ENCODE measurements around the gene OTULINL. TPM values are rescaled to one million over a fixed set of nuclear protein-coding genes. Genes with fewer than 3 reads are reported as not detected.

The OTULINL gene
- total and polyA plus RNA-seq, 4 donors, result 0.82 to 4.1 (median 1.6) TPM

- H3K9ac ChIP-seq (ENCODE audit: low read depth in 1 of 2, low read length in 2 of 2), result no peak overlapping the region
- peak; percentile 13 for TF ChIP-seq CTCF (IDR thresholded peaks at IDR 0.05; ENCODE audit: low read depth, low read length, missing input control)
- no peak for TF ChIP-seq ATF3 (IDR thresholded peaks at IDR 0.05)
These were observed 552 bp downstream of the OTULINL start for GRCh38 chr5:14581891-14582796.

GRCh38 chr5:14582797-14583137 lies 1.2 kb downstream of the OTULINL start:
- Histone ChIP-seq H3K4me3 (ENCODE audit: low read depth in 1 of 3, low read length in 3 of 3) (peak overlapping the region in 1 of 3 donors; percentile 82), H3K27me3 (ENCODE audit: control insufficient read depth in 4 of 4, insufficient read depth in 4 of 4, low read length in 3 of 4) (peaks cover 0 to 3% (median 1%) of the 10 kb centered on the region in 4 donors), H3K9me3 (ENCODE audit: control insufficient read depth in 4 of 4, low read length in 3 of 4) (no peaks in the 10 kb centered on the region), H3K27ac (ENCODE audit: low read depth in 1 of 2, low read length in 2 of 2) (no peak overlapping the region), H3K4me1 (ENCODE audit: control insufficient read depth in 4 of 4, insufficient read depth in 4 of 4, low read length in 3 of 4) (peaks cover 3 to 13% (median 5%) of the 10 kb centered on the region in 4 donors), H3K36me3 (ENCODE audit: control insufficient read depth in 4 of 4, insufficient read depth in 3 of 4, low read depth in 1 of 4, low read length in 3 of 4) (no peaks in the 10 kb centered on the region), H3K9ac (ENCODE audit: low read depth in 1 of 2, low read length in 2 of 2) (no peak overlapping the region)
- TF ChIP-seq MAX (IDR thresholded peaks at IDR 0.05), result no peak
- no peak for TF ChIP-seq EGR1 (IDR thresholded peaks at IDR 0.05; ENCODE audit: low read depth in 2 of 2)
- TF ChIP-seq JUND (IDR thresholded peaks at IDR 0.05), result no peak
- no peak for TF ChIP-seq RXRA (IDR thresholded peaks at IDR 0.05)
- no peak for TF ChIP-seq SP1 (IDR thresholded peaks at IDR 0.05)
- TF ChIP-seq YY1 (IDR thresholded peaks at IDR 0.05), result no peak
- TF ChIP-seq HNF4G (IDR thresholded peaks at IDR 0.05), result no peak
- no peak for TF ChIP-seq FOXA1 (IDR thresholded peaks at IDR 0.05)
- TF ChIP-seq FOXA2 (IDR thresholded peaks at IDR 0.05), result no peak
- no peak for DNase-seq (ENCODE audit: low spot score)
- WGBS, result 35% methylated on average over 9 of the region's 9 CpGs

More at GRCh38 chr5:14581891-14582796, 552 bp downstream of the OTULINL start:
- Histone ChIP-seq H3K27ac (ENCODE audit: low read depth in 1 of 2, low read length in 2 of 2) (peak overlapping the region in 1 of 2 donors; percentile 49), H3K4me3 (ENCODE audit: low read depth in 1 of 3, low read length in 3 of 3) (peak overlapping the region in 2 of 3 donors; percentile 54 to 82), H3K9me3 (ENCODE audit: control insufficient read depth in 4 of 4, low read length in 3 of 4) (no peaks in the 10 kb centered on the region), H3K27me3 (ENCODE audit: control insufficient read depth in 4 of 4, insufficient read depth in 4 of 4, low read length in 3 of 4) (peaks cover 0 to 3% (median under 1%) of the 10 kb centered on the region in 4 donors), H3K36me3 (ENCODE audit: control insufficient read depth in 4 of 4, insufficient read depth in 3 of 4, low read depth in 1 of 4, low read length in 3 of 4) (no peaks in the 10 kb centered on the region), H3K4me1 (ENCODE audit: control insufficient read depth in 4 of 4, insufficient read depth in 4 of 4, low read length in 3 of 4) (peaks cover 3 to 13% (median 5%) of the 10 kb centered on the region in 4 donors)
- peak; percentile 37 for DNase-seq (ENCODE audit: low spot score)
- 4% methylated on average over 86 of the region's 86 CpGs for WGBS

- no peaks in the 10 kb centered on the region for H3K36me3 ChIP-seq (ENCODE audit: control insufficient read depth in 4 of 4, insufficient read depth in 3 of 4, low read depth in 1 of 4, low read length in 3 of 4)
- WGBS, result 89% methylated on average over 7 of the region's 7 CpGs
- no peak overlapping the region for H3K4me3 ChIP-seq (ENCODE audit: low read depth in 1 of 3, low read length in 3 of 3)
- H3K27me3 ChIP-seq (ENCODE audit: control insufficient read depth in 4 of 4, insufficient read depth in 4 of 4, low read length in 3 of 4), result peaks cover 0 to 2% (median 0%) of the 10 kb centered on the region in 4 donors
- no peak overlapping the region for H3K27ac ChIP-seq (ENCODE audit: low read depth in 1 of 2, low read length in 2 of 2)
- H3K9me3 ChIP-seq (ENCODE audit: control insufficient read depth in 4 of 4, low read length in 3 of 4), result no peaks in the 10 kb centered on the region
- no peak for DNase-seq (ENCODE audit: low spot score)
- peaks cover 3 to 13% (median 5%) of the 10 kb centered on the region in 4 donors for H3K4me1 ChIP-seq (ENCODE audit: control insufficient read depth in 4 of 4, insufficient read depth in 4 of 4, low read length in 3 of 4)
- no peak overlapping the region for H3K9ac ChIP-seq (ENCODE audit: low read depth in 1 of 2, low read length in 2 of 2)
- TF ChIP-seq FOXA1 (IDR thresholded peaks at IDR 0.05) (no peak), RAD21 (IDR thresholded peaks at IDR 0.05) (no peak), CTCF (IDR thresholded peaks at IDR 0.05; ENCODE audit: low read depth, low read length, missing input control) (no peak), ATF3 (IDR thresholded peaks at IDR 0.05) (no peak), EGR1 (IDR thresholded peaks at IDR 0.05; ENCODE audit: low read depth in 2 of 2) (no peak), SP1 (IDR thresholded peaks at IDR 0.05) (no peak), NR2F2 (IDR thresholded peaks at IDR 0.05) (no peak), JUND (IDR thresholded peaks at IDR 0.05) (no peak), ZBTB33 (IDR thresholded peaks at IDR 0.05) (no peak), FOXA2 (IDR thresholded peaks at IDR 0.05) (no peak), HNF4A (conservative IDR thresholded peaks at IDR 0.05) (no peak), RXRA (IDR thresholded peaks at IDR 0.05) (no peak), HNF4G (IDR thresholded peaks at IDR 0.05) (no peak), MAX (IDR thresholded peaks at IDR 0.05) (no peak), YY1 (IDR thresholded peaks at IDR 0.05) (no peak), TAF1 (conservative IDR thresholded peaks at IDR 0.05) (no peak)
These were observed 3.3 kb downstream of the OTULINL start for GRCh38 chr5:14584848-14585247.

Measured in liver (tissue), 9 donors.